Measurements from ENCODE around the gene IAH1.
A peak's percentile ranks its signal among the peaks of the same experiment; 100 is the strongest.

IAH1 gene, protein sequence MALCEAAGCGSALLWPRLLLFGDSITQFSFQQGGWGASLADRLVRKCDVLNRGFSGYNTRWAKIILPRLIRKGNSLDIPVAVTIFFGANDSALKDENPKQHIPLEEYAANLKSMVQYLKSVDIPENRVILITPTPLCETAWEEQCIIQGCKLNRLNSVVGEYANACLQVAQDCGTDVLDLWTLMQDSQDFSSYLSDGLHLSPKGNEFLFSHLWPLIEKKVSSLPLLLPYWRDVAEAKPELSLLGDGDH

DNA sequence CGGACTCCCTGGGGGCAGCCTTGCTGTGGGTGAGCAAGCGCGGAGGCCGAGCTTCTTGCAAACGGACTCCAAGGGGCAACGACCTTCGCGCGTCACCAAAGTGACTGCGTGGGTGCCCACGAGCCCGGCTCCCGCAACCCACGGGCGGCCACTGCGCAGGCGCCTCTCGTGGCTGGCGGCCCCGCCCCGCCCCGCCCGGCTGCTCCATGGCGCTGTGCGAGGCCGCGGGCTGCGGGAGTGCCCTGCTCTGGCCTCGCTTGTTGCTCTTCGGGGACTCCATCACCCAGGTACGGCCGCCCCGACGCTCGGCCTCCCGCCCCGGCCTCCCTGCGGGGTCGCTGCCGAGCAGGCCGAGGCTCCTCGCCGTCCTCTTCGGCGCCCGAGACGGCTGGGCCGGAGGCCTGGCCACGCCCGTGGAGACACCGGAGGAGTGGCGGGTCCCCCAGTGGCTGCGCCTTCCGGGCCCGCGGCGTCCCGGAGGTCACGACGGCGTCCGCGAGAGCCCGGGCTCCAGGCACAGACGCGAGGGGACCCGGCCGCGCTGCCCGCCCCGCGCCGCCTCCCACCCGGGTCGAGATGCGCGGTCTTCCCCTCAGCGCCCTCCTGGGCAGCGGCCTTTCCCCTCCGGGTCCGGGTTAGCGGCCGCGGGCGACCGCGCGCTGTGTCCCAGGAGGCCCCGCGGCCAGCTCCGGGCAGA lies at the start of gene IAH1:
Gene IAH1, plus strand, starts transcription at position 191 of the 697 bp plus-strand sequence. Its CDS starts 16 bp downstream, at position 207.
- peak; percentile 47 to 56 (median 50) for DNase-seq (ENCODE audit: low read depth in 4 of 4, low spot score in 1 of 4)

DNA sequence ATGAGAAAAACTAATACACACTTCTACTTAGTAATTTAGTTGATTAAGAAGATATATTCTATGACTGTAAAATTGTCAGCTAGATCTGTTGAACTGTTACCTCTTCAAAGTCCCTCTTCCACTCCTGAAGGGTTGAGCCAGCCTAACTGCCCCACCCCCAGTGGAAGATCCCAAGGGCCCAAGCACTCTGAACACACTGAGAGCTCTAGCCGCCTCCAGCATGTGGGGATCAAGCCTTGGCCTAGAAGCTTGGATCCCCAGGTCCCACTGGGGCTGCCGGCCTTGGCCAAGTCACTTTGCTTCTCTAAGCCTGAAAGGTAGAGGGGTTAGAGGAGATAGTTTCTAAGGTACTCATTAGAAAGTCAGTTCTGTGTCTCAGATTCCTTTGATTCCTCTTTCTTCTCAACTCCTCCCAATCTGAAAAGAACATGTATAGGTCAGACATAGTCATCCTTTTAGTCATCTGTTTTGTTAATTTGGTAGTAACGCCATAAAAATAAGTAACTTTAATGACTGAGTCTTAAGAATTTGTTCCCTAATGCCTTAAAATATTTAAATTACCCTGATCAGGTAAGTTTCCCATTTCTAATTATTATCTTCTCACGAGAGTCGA lies 45.3 kb upstream of the IAH1 start:
- DNase-seq (ENCODE audit: low read depth in 4 of 4, low spot score in 1 of 4), result no peak

DNA sequence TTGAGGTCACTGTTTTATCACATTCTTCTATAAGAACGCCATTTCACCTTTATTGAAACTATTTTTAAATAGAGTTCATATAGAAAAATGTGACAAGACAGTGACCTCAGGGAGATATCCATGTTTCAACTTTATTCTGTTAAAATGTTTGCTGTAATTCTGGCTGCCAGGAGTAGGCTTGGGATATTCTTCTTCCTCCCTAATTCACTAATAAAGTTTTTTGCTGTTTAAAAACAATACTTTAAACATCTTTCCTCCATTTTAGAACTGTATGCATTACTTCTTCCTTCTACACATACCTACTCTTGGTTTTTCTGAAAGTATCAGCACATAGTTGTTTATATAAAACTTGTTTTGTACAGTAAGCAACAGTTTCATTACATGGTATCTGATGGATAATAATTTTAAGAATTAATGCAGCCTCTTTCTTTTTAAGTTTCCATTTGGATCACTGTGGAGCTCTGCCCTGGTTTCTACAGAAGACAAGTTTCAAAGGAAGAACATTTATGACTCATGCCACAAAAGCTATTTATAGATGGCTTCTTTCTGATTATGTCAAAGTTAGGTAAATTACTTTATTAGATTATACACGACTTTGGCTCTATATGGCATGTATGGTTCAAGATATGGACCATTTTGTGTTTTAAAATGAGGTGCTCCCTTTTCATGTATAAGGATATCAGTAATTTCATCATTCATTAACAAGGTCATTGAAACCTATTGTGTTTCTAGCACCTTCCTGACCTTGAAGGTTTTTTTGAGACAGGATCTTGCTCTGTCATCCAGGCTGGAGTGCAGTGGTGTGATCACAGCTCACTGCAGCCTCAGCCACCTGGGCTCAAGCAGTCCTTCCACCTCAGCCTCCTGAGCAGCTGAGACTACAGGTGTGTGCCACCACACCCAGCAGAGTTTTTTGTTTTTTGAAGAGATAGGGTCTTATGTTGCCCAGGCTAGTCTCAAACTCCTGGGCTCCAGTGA lies 43.7 kb upstream of the IAH1 start:
- no peak for DNase-seq (ENCODE audit: low read depth in 4 of 4, low spot score in 1 of 4)

DNA sequence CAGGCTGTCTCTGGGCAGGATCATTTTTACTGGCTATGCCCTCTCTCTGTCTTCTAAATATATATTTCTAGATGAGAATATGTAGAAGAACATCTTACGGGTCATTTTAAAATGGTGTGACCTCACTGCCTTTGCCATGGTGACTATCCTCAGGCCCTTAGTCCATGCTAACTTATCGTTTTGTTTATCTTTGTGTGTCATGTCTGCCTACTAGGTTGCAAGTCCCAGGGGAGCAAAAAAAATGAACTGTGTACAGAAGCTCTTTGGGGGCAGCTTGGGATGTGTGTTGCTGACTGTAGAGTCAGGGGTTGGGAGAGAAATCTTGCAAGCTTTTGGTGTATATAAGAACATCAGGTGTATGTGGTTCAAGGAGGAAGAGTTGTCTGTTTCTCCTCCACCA lies 39.9 kb upstream of the IAH1 start:
- no peak for DNase-seq (ENCODE audit: low read depth in 4 of 4, low spot score in 1 of 4)

DNA sequence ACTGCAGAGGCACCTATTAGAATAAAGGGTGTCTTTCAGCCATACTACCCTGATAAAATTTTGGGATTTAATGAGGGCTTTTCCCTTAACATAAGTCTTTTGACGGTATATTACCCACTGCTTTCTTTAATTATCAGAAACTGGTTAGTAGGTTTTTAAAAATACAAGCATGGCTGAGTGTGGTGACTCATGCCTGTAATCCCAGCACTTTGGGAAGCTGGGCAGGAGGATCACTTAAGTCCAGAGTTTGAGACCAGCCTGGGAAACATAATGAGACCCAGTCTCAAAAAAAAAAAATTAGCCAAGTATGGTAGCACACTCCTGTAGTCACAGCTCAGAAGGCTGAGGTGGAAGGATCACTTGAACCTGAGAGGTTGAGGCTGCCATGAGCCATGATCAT lies 34.8 kb upstream of the IAH1 start:
- DNase-seq (ENCODE audit: low read depth in 4 of 4, low spot score in 1 of 4), result no peak

DNA sequence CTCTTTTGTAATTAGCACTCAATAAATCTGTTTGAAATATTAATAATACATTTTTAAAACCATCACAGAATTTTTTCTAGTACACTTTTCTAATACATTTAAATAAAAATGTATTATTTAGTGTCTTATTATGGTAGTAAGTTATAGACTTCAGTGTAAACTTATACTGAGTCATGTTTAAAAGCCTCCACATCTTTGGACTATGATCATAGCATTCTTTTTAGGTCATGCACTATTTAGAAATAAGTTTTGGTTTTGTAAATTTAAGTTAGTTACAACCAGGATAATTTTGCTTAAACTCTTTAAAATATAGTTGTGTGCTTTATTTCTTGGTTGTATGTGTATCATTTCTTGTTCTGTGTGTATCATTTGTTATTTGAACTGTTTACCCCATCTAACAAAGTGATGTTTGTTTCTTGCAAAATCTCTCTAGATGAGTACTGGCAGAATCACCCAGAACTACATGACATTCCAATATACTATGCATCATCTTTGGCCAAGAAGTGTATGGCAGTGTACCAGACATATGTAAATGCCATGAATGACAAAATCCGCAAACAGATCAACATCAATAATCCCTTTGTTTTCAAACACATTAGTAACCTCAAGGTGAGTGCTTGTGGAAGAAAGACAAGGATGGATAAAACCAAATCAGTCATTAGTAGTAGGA lies 34.2 kb upstream of the IAH1 start:
- no peak for DNase-seq (ENCODE audit: low read depth in 4 of 4, low spot score in 1 of 4)

DNA sequence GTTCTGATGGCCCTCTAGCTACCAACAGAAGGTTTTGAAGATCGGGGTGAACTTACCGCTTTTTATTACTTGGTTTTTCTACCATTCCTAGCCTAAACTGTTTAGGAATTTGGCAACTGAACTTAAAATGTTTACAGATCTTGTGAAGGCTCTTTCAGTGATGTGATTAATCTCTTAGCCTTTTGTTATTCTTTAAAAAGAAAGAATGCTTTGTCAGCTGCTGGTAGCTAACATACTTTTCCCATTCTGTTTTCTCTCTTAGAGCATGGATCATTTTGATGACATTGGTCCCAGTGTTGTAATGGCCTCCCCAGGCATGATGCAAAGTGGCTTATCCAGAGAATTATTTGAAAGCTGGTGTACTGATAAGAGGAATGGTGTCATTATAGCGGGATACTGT lies 32.8 kb upstream of the IAH1 start:
- no peak for DNase-seq (ENCODE audit: low read depth in 4 of 4, low spot score in 1 of 4)

DNA sequence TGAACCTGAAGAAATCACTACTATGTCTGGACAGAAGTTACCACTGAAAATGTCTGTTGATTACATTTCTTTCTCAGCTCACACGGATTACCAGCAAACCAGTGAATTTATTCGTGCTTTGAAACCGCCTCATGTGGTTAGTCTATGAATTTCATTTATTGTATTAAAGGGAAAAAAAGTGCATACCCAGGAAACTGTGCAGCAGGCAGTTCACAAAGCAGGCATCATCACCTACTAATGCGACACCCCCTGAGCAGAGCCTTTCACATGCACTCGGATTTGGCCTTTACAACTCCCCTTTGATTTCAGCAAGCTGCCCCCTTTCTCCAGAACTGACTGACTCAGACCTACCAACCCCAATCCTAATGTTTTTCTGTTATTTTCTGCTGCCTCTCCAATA lies 30.8 kb upstream of the IAH1 start:
- no peak for DNase-seq (ENCODE audit: low read depth in 4 of 4, low spot score in 1 of 4)

DNA sequence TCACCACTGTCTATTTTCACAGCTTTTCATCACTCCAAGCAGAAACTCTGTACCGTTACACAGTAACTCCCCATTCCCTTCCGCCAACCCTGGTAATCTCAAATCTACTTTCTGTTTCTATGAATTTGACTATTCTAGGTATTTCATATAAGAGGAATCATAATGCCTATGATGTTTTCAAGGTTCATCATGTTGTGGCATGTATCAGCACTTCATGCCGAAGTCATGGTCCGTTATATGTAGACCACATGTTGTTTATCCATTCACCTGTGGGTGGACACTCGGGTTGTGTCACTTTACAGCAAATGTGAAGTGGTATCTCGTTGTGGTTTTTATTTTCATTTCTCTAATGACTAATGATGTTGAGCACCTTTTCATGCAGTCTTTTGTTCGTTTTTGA lies 29.3 kb upstream of the IAH1 start:
- DNase-seq (ENCODE audit: low read depth in 4 of 4, low spot score in 1 of 4), result no peak

DNA sequence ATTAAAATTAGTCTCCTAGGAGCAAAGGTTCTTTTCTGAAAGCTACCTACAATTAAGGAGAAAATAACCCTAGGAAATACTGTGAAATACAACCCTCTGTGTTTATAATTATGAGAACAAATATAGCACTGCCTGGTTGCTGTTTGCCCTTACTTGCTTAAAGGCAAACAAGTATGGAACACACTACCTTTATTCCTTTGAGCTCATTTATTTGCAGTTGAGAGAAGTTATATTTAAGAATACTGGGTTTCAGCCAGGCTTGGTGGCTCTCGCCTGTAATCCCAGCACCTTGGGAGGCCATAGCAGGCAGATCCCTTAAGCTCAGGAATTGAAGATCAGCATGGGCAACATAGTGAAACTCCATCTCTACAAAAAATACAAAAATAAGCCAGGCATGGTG lies 23.1 kb upstream of the IAH1 start:
- no peak for DNase-seq (ENCODE audit: low read depth in 4 of 4, low spot score in 1 of 4)

DNA sequence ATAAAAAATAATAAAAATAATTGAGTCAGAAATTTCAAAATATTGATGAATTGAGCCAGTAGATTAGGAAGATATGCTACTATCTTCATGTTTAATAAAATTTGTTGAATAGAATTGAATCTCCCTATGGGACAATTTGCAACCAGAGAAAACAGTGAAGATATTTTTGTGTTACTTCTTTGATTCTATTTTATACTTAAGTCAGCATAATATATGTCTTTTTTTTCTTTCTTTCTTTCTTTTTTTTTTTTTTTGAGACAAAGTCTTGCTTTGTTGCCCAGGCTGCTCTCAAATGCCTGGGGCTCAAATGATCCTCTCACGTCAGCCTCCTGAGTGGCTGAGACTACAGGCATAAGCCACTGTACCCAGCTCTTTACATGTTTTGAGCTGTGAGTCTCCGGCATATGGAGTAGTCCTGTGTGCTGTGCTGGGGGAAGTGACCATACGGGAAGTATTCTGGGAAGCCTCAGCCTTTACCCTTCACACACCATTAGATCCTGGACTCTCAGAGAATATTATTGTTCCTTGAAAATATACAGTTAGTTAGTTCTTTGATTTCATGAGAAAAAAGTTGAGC lies 13.8 kb upstream of the IAH1 start:
- DNase-seq (ENCODE audit: low read depth in 4 of 4, low spot score in 1 of 4), result no peak

DNA sequence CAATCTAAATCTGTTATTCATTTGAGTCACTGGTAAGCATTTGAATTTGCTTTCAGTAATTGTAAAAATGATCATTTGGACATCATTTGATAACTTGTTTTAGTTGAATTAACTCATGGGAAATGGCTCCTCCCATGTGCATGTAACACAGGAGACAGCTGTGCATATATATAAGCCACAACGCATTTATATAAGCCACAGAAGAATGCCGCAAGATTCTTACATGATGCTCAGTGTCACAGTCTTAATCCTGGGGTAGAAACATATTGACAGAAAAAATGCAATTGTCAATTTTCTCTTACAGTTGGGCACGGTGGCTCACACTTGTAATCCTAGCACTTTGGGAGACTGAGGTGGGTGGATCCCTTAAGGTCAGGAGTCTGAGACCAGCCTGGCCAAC lies 13.3 kb upstream of the IAH1 start:
- no peak for DNase-seq (ENCODE audit: low read depth in 4 of 4, low spot score in 1 of 4)

DNA sequence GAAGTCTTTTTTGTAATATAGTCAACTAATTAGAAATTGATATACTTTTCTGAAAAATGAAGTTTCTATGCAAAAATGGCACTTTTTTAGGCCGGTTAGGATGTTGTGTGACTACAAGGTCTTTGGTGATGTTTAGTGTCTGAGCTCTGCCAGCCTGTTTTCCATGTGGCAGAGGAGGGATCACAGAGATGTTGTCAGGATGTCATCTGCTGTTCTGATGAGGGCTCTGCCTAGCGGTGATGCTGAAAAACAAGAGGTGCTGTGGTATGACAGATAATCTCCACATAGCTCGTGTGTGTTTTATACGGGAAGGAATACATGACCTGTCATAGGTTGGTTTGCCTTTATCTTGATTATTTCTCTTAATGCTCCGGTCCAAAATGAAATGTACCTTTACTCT lies 12.0 kb upstream of the IAH1 start:
- no peak for DNase-seq (ENCODE audit: low read depth in 4 of 4, low spot score in 1 of 4)

DNA sequence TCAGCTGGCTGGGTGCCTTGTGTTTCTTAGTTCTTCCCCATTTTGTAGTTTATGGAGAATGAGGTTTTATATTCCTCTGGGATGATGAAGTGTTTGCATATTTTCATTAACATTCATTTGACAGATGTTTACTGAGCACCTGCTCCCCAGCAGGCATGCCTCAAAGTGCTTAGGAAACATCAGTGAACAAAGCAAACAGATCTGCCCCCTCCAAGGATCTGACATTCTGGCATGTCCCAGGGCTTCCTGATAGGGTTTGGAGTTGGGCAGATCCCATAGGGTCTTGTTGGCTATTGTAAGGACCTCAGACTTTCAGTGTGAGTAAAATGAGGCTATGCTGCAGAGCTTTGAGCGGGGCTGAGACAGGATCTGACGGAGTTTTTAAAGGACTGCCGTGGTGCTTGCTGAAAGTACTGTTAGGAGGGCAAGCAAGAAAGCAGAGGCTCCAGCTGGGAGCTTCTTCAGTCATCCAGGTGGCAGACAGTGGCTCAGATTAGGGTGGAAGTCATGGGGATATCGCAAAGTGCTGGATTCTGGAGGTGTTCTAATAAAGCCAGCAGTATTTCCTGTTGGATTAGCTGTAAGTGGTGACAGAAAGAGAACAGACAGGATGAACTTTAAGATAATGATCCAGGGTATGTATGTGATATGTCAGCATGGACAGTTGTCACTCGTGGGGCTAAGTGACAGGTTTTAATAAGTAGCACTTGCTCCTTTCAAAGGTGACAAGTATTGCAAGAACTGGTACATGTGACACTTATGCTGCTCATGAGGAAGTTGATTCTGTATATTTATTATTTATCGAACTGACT lies 11.3 kb upstream of the IAH1 start:
- DNase-seq (ENCODE audit: low read depth in 4 of 4, low spot score in 1 of 4), result no peak

DNA sequence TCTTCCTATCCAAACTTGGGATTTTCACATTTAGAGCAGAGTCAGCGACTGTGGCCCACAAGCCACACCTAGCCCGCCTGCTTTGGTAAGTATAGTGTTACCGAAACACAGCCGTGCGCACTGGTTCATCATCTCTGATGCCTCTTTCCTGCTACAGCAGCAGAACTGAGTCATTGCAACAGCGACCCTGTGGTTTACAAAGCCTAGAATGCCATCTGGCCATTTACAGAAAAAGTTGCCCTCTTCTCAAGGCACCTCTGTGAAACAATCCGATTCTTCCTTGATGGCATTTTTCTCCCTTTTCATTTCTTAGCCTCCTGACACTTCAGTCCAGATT lies 10.7 kb upstream of the IAH1 start:
- no peak for DNase-seq (ENCODE audit: low read depth in 4 of 4, low spot score in 1 of 4)

DNA sequence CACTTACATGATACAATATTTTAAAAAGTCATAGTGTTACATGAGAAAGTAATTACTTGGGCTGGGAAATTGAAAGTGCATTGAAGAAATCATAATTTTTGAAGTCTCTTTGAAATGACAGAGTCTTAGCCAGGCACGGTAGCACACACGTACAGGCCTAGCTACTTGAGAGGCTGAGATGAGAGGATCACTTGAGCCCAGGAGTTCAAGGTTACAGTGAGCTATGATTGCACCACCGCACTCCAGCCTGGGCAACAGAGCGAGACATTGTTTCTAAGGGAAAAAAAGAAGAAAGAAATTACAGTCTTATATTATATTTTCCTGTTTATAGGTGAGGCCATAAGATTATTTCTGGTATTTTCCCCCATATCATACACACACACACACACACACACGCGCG lies 9.2 kb upstream of the IAH1 start:
- DNase-seq (ENCODE audit: low read depth in 4 of 4, low spot score in 1 of 4), result no peak

DNA sequence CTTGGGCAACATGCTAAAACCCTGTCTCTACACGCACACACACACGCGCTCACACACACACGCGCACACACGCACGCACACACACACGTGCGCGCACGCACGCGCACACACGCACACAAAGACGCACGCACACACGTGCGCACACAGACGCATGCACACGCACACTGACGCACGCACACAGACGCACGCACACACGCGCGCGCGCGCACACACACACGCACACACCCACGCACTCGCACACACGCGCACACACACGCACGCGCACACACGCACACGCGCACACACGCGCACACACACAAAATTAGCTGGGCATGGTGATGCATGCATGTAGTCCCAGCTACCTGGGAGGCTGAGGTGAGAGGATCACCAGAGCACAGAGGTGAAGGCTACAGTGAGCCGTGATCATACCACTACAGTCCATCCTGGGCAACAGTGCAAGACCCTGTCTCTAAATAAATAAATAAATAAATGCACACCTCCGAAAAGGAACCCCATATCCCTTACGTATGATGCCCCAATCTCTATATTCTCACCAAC lies 8.1 kb upstream of the IAH1 start:
- DNase-seq (ENCODE audit: low read depth in 4 of 4, low spot score in 1 of 4), result no peak

DNA sequence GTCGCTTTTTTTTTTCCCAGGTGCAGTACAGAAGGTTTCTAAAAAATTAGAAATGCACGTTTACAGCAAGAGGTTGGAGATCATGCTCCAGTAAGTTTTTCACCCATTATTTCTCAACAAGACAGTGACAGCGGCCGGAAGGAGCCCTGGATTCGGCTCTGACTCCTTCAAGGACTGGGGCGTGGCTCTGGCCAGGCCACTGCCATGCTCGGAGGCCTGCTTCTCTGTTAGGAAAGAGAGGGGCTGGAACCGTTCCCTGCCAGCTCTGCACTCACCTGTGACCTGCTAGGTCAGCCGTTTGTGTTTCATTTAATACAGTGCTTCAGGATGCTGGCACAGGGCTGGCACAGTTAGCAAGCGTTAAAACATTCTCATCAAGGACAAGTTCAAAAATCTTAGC lies 6.7 kb upstream of the IAH1 start:
- no peak for DNase-seq (ENCODE audit: low read depth in 4 of 4, low spot score in 1 of 4)

DNA sequence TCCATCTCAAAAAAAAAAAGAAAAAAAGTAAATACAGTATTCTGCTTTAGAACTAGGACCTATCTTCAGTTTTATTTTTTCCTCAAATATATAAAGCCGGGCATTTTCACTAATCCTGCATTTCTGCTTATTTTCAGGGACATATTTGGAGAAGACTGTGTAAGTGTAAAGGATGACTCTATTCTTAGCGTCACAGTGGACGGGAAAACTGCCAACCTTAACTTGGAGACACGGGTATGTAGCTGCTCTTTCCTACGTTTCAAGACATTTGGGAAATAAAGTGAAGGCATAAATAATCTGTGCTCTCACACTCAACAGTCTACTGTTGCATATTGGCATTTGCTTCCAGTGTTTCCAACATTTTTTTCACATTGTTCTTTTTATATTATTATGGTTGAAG lies 3.1 kb upstream of the IAH1 start:
- DNase-seq (ENCODE audit: low read depth in 4 of 4, low spot score in 1 of 4), result no peak

DNA sequence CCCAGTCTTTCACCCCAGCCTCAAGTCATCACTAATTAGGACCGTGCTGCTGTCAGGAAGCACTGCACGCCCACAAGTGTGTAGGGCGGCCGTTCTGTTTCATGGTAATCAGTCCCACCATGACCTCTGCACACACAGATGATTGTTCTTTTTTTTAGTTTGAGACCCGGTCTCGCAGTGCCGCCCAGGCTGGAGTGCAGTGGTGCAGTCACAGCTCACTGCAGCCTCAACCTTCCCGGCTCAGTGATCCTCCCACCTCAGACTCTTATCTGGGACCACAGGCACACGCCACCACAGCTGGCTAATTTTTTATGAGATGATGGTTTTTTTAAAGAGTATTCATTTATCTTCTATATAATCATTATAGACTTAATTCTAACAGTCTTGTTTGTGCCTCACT lies 1.8 kb upstream of the IAH1 start:
- DNase-seq (ENCODE audit: low read depth in 4 of 4, low spot score in 1 of 4), result no peak

All from stimulated activated CD4-positive, alpha-beta T cell treated with anti-CD3 and anti-CD28 coated beads, Interleukin-1b, Interleukin-23, amount 100 ng/mL, for 24 hours (primary cell).